GM19372 (cell line): ENCODE results near the gene ID1.
"Not testable (repeated sequence)": the region's sequence is repeated elsewhere in the genome, so short reads cannot be mapped to it uniquely, and the experiment has no call there.

Experiments used
- ATAC-seq: cut with Tn5 transposase; IDR thresholded peaks from one replicate; pipeline ENCODE4 v1.9.1; 2021; ENCODE audit warnings: mild to moderate bottlenecking, low read depth, moderate library complexity; ENCODE audit not compliant: unreplicated experiment

Gene ID1

GRCh38 chr20:31630187-31630790 lies 25.2 kb downstream of the ID1 start:
- ATAC-seq, result no peak

GRCh38 chr20:31632548-31633338 lies 27.7 kb downstream of the ID1 start:
- ATAC-seq, result no peak

- ATAC-seq, result no peak
Observed at GRCh38 chr20:31633339-31633914, 28.3 kb downstream of the ID1 start.

GRCh38 chr20:31637660-31638059 lies 32.6 kb downstream of the ID1 start, which contains the start of gene COX4I2:
Gene COX4I2 (plus strand): TSS chr20:31637912. CDS start chr20:31639018, 1,106 bp downstream.
- ATAC-seq, result no peak

DNA sequence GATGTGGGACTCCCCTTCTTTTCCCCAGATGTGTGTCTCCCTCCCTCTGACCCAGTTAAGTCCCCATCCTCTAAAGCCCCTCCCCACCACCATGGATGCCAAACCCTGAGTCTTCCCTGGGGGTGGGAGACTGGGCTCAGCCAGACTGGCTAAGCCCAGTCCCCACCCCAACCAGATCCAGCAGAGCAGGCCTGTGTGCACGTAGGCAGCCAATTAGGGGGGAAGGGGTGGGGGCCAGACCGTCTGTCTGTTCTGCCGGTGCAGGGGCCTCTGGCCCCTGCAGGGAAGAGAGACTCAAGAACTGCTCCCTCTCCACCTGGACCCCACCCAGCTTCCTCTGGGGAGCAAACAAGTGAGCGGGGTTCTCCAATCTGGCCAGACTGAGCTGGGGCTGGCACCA lies 33.2 kb downstream of the ID1 start:
- ATAC-seq, result no peak

- no peak for ATAC-seq
Observed at GRCh38 chr20:31638816-31639215, 33.7 kb downstream of the ID1 start.

DNA sequence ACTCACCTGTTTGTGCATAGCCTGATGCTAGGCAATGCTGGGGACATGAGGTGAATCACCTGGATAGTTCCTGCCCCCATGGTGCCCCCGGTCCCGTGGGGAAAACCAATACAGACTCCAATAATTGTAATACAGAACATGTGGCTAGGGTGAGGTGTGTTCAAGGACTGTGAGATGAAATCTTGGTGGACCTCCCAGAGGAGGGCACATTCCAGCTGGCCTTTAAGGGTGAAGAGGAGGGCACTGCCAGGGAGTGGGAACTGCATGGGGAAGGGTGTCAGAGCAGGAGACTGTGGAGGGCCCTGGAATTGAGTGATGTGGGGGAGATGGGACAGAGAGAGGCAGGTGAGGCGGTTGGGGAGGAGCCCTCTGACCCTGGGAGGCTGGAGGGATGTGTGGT lies 35.2 kb downstream of the ID1 start:
- ATAC-seq, result no peak

GRCh38 chr20:31641391-31641790 lies 36.3 kb downstream of the ID1 start:
- no peak for ATAC-seq

DNA sequence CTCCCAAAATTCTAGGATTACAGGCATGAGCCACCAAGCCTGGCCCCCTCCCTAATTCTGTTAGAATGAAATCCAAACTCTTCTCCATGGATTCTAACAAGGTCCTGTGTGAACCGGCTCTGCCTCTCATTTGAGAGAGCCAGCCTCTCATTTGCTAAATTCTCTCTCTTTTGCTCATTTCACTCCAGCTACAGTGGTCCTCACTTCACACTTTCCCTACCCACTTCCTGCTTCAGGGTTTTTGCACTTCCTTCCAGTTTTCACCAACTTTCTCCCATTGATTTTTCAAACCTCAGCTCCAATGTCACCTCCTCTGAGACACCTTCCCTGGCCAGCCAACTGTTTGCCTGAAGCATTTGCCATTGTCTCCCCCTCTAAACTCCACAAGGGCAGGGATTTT lies 37.7 kb downstream of the ID1 start:
- ATAC-seq, result no peak

DNA sequence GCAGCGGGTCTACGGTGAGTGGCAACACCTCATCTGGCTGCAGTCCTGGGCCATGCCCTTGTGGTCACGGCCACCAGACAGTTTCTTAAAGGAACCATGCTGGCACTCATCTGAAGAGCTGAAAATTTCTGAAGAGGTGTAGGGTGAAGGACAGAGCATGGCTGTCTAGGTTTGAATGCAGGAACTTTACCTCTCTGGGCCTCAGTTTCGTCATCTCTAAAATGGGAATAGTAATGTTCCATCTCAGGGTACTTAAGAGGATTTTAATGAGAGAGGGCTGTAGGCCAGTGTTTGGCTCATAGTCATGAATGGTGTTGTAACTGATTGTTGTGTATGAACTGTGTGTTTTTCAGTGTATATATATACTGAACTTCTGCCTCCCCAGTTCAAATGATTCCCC lies 38.4 kb downstream of the ID1 start:
- ATAC-seq, result no peak

DNA sequence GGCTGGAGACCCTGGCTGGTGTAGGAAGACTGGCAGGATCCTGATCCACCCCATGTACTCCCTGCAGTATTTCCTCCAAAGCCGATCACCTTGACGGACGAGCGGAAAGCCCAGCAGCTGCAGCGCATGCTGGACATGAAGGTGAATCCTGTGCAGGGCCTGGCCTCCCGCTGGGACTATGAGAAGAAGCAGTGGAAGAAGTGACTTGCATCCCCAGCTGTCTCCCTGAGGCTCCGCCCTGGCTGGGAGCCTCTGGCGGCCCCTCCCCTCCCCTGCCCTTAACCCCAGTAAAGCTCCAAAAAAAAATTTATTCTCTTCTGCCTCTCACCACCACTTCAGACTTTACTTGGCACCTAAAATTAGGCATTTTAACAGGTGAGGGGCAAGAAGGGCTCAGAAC lies 39.6 kb downstream of the ID1 start:
- no peak for ATAC-seq

DNA sequence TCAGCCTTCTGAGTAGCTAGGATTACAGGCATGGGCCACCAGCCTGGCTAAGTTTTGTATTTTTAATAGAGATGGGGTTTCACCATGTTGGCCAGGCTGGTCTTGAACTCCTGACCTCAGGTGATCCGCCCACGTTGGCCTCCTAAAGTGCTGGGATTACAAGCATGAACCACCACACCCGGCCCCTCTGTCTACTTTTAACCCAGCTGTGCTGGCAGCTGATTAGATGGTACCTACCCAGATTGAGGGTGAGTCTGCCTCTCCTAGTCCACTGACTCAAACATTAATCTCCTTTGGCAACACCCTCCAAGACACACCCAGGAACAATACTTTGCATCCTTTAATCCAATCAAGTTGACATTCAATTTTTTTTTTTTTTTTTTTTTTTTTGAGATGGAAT lies 43.0 kb downstream of the ID1 start:
- not testable (repeated sequence) for ATAC-seq

GRCh38 chr20:31652917-31653396 lies 47.9 kb downstream of the ID1 start:
- ATAC-seq, result no peak

GRCh38 chr20:31653561-31653960 lies 48.5 kb downstream of the ID1 start:
- no peak for ATAC-seq

- ATAC-seq, result no peak
Observed at GRCh38 chr20:31654534-31654933, 49.4 kb downstream of the ID1 start.
